ENCODE data around the gene CAPZA1.
A peak's percentile ranks its signal among the peaks of the same experiment; 100 is the strongest.
"Not testable (repeated sequence)": the region's sequence is repeated elsewhere in the genome, so short reads cannot be mapped to it uniquely, and the experiment has no call there.

Gene CAPZA1

DNA sequence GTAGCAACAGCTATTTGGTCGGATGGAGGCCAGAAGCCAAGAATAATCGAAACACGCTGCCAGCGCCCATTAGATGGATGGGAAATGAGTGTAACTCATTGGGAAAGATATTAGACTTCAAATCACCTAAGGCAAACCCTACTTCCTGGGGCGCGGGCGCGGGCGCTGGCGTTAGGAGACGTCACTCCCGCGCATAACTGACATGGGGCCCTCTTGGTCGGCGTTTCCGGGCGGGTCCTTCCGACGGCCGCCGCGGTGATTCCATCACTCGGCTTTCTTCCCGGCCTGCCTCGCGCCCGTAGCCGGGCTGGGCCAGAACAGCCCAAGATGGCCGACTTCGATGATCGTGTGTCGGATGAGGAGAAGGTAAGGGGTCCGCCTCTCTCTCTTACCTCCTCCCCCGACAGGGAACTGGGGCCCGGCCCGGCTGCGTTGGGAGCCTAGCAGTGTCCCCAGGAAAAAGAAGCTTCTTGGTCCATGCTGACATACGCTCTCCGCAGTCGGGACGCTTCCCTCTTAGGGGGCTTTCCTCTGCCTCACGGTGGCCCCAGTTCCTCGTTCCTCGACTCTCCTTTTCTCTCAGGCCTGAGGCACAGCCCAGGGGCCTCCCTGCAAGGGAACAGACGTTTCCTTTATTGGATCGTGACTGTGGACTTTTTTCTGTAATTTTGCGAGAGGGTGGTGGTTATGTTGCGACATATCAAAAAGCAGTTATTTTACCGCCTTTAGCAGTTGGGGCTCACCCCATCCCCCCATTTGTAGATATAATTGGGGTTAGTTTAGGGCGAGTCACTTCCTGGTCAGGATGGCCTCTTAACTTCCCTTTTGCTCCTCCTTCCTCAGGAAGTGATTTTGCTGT, at the start of gene CAPZA1:
Gene CAPZA1, plus strand, starts transcription at position 315 of the 859 bp plus-strand sequence. Its CDS starts 13 bp downstream, at position 328.
- peak; percentile 56 for DNase-seq

DNA sequence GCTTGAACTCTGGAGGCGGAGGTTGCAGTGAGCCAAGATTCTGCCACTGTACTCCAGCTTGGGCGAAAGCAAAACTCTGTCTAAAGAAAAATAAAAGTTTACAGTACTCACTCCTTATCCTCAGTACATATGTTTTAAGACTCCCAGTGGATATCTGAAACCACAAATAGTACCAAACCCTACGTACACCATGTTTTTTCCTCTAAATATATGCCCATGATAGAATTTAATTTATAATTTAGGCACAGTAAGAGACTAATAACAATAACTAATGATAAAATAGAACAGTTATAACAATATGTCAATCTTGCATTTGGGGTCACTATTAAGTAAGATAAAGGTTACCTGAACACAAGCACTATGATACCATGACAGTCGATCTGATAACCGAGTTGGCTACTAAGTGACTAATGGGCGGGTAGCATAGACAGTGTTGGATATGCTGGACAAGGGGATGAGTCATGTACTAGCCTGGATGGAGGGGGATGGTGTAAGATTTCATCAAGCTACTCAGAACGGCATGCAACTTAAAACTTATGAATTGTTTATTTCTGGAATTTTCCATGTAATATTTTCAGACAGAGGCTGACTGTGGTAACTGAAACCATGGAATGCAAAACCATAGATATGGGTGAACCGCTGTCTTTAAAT, 44.4 kb upstream of the CAPZA1 start:
- no peak for DNase-seq

DNA sequence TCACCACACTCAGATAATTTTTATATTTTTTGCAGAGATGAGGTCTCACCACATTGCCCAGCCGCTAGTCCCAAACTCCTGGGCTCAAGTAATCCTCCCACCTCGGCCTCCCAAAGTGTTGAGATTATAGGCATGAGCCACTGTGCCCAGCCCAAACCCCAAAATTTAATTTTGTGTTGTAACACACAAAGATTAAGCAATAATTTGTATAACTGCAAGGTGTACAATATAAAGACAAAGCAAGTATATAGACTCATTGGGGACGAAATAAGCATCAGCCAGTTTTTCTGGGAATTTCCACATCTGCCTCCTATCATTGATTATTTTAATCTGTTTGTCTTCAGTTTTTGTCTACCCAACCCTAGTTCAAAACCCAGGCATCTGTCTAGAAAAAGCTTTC, 43.4 kb upstream of the CAPZA1 start:
- no peak for DNase-seq

DNA sequence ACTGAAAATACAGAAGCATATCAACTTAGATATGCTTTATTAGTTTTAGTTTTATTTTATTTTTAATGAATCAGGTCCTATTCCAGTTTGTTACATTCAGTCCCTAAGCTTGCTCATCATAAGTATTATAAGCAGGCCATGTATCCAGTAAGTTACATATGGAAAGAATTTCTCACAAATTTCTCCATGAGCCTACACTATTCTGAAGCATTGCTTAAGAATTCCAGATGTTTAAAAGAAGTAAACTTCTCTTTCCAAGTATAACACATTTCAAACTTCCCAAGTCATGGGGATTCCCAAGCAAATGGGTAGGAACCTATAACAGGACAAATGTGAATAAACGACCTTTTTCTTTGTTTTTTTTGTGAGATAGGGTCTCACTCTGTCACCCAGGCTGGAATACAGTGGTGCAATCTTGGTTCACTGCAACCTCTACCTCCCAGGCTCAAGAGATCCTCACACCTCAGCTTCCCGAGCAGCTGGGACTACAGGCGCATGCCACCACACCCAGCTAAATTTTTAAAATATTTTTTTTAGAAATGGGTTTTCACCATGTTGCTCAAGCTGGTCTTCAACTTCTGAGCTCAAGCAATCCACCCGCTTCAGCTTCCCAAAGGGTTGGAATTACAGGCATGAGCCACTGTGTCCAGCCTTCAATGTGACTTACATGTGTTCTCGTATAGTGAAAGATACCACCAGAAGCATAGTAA, 39.7 kb upstream of the CAPZA1 start:
- DNase-seq: no peak

DNA sequence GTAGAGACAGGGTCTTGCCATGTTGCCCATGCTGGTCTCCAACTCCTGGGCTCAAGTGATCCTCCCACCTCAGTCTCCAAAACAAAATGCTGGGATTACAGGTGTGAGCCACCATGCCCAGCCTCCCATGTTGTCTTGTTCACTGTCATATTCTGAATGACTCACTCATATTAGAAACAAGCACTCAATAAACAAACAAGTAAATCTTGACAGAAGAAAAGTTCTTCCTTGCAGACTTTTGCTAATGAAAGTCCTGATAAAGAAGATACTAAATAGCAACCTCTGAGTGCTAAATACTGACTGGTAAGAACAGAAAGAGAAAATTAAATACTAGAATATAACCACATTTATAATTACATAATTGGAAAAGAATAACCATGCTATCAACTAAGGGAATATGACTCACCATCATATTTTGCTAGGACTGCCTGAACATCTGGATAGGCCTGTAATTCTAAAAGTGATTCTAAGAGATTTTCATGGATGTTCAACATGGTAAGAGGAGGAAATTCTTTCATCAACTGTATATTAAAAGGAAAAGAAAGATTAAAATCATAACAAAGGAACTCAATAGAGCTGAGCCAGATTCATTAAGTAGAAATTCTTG, 37.9 kb upstream of the CAPZA1 start:
- DNase-seq: no peak

DNA sequence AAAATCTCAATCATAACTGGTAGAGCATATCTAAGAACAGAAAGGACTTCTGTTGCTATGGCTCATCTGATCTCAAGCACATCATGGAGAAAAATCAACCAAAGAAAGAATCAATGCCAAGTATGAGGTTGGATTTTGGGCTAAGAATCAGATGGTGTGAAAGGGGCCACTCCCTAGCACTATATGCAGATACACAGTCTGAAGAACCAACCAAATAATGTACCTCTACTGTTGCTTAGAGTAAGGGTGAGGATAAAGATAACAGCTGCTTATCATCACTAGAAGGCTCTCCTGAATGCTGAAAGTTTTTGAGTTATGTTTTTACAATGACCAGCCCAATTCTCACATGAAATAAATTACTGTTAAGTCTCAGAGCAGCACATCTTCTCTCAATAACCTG, 36.3 kb upstream of the CAPZA1 start:
- no peak for DNase-seq

DNA sequence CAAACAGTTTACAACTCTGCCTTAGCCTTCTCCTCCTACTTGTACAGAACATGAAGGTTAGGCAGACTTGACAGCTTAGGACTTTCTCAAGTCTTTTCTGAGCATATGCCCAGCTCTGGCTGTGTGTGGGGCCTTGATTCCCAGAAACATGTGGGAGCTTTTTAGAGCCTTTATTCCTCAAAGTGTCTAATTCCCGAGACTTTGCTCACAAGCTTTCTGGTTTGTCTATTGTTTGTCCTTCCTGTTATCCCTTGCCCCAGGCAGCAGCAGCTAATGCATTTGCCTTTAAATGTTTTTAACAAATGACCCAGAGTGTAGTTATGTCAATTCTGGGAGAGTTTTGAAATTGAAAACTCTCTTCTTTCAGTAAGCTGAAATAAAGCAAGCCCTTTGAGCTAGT, 29.9 kb upstream of the CAPZA1 start:
- DNase-seq: no peak

DNA sequence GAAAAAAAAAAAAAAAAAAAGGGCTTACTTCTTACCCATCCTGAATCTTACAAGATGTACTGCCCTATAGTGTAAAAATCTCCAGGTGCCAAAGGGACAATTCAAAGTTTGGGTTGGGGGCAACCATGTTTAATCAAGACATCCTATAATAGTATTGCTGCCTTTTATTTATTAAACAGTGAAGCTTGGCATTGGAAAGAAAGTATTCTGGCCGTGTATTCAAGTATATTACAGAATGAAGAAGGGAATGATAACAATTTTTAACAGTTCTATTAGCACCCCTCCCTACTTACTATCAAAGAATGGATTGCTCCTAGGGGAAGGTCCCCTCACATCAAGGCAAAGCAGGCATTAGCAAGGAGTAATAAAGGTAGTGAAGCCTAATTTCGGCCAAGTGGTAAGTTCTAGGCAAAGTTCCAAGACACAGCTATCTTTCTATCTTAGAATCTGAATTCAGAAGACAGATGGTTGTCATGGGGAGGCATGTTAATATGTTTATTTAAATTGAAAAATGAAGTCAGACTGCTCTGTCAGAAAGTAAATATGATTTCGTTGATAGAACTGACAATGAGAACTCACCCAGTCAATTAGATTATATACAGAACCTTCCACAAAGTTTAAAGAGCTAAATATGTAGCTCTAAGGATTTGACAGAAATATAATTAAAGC, 25.3 kb upstream of the CAPZA1 start:
- DNase-seq: no peak

DNA sequence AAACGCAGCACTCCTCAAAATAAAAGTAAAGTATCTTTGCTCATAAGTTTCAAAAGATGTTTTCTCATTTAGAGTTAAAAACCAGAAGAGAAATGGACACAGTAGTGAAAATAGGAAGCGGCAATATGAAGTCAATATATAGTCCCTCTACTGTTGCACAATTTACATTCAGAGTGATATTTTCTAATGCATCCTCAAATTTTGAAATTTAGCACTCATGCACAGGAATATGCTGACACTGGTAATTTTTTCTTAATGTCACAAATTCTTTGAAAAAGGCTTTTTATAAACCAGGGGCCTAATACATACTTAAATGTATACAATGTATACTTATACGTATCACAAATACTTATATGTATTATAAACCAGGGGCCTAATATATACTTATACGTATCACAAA, 20.2 kb upstream of the CAPZA1 start:
- DNase-seq: no peak

DNA sequence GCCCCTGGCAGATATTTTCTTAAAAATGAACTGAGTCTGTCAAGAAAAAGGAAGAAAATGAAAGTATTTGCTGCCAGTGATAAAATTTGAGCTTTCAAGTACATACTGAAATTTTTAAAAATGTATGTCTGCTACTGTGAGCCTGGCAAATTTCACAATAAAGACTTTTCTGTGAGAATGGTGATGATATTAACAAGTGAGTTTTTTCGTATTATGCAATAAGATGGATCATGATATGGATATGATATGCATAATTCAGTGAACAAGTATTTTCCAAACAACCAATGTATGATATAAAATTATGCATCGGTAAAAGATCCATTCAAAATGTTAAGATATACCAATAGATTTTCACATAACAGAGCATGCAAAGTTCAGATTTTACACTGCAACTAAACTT, 16.6 kb upstream of the CAPZA1 start:
- DNase-seq: no peak

DNA sequence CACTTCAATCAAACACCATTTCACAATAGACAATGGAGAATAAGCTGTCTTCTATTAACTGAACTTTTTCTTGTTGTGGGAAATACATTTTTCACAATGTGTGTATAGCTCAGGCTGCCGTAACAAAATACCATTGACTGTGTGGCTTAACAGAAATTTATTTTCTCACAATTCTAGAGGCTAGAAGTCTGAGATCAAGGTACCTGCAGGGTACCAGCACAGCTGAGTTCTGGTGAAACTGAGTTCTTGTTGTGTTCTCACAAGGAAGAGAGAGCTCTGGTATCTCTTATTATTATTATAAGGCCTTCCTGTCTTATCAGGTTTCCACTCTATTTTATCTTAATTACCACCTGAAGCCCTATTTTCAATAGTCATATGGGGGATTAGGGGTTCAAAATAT, 16.1 kb upstream of the CAPZA1 start:
- no peak for DNase-seq

DNA sequence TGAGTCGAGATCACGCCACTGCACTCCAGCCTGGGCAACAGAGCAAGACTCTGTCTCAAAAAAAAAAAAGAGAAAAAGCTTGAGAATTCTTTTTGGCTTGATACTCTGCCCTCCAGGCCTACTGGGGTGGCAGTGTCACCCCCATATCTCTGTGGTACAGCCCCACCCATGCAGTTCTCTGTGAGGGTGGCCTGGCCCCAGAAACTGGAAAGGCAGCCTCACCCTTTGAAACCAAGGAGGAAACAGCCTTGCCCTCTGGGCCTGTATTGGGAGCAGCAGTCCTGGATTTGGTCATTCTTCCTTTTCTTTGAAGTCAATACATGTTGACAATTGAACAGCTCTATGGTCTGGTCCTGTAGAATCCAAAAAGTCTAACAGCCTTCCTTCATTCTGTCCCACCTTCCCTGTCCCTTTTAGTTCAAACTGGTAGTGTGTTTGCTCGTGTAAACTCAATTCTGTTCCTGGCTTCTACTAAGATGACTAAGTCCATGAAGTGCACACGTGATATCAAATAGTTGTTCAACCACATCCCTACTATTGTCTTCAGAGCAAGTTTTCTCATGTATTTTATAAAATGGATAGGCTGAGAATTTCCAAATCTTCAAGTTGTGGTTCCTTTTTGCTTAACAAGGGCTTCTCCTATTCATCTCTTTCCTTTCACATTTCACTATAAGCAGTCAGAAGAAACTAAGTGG, 13.9 kb upstream of the CAPZA1 start:
- DNase-seq: no peak

DNA sequence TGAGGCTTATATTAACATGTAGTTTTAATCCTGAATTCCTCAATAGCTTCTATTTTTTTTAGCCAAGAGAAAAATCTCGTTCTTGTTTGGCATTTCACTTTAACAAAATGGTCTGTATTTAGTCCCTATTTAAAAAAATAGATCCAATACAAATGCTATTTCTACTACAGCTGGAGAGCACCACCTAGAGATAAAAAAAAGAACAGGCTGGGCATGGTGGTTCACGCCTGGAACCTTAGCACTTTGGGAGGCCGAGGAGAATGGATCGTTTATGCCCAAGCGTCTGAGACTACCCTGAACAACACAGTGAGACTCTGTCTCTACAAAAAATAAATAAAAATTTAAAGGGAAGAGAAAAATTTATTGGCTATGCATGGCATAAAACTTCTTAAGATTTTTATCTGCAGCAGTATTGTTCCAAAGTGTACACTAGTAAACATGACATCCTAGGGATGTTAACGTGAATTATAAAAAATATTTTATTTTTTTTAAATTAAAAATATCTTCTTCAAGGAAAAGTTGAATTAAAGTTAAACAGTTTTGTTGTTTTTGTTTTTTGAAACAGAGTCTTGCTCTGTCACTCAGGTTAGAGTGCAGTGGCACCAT, 5.1 kb upstream of the CAPZA1 start:
- DNase-seq: no peak

DNA sequence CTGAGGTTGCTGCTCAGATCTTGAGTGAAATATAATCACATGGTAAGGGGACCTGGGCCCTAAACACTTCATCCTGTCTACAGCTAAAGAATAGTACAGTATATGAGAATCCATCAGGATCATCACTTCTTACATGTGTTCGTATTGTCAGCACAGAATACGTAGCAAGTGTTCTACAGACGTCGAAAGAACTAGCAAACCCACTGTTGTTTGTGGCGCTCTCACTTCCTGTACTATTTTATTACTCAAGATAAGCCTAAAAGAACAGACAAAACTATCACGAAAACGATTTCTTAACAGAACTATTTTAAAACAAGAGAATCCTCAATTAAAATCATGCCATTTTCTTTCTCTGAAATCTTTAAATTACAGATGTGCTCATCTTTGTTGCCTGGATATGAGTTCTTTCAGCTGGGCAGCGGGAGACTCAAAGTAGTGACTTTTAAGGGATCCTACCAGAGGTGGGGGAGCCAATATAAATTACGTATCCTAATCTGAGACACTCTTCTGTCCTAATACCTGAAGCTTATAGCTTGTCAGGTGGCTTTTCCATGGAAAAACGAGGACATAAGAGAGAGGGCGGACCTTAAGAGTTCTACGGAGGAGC, 1.4 kb upstream of the CAPZA1 start:
- DNase-seq: no peak

DNA sequence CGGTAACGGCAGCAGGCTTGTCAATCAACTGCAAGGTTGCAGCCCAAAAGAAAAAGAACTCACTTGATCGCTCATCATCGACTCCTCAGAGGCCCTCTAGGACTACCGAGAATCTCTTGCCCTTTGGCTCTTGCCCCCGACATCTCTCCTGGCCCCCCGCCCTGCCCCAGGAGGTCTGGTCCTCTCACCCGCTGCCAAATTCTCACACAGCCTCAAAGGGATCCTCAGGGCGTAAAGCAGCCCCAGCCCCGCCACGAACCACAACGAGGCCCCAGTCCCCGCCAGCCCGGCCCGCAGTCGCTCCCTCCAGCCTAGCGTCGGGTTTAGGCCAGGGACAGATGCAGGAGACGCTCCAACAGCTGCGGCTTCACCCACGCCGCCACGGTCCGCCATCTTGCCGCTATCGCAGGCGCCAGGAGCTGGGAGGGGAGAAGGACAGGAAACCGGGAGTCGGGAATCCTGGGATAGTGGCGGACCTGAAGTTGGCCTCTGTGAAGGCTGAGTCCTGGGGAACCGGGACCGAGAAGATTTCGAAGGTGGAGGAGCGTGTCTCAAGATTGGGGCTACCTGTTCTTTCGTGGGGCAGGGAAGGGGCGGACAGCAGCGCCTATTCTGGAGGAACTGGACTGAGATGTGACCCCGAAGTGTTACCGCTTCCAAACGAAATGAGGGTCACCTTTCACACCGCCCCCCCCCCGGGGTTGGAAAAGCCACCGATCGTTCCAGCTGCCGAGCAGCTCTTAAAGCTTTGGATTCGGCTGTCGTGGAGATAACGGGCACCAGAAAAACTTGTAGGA, 713 bp upstream of the CAPZA1 start, which contains the start of gene ST7L:
Gene ST7L, minus strand, starts transcription at position 421 of the 797 bp plus-strand sequence. Its CDS starts 28 bp downstream, at position 393.
- DNase-seq: peak; percentile 40

DNA sequence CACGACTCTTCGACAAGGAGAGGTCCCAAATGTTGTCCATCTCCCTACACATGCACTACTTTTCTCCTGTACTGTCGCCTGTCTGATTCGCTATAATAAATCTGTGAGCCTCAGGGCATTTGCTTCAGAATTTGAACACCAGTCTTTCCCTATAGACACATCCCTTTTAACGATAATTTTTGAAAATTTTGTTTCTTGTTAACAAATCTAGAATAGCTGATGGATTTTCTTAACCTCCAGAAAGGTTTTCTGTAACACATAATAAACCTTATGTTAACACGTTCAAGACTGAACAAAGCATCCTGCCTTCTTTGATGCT, 704 bp downstream of the CAPZA1 start:
- DNase-seq: no peak

DNA sequence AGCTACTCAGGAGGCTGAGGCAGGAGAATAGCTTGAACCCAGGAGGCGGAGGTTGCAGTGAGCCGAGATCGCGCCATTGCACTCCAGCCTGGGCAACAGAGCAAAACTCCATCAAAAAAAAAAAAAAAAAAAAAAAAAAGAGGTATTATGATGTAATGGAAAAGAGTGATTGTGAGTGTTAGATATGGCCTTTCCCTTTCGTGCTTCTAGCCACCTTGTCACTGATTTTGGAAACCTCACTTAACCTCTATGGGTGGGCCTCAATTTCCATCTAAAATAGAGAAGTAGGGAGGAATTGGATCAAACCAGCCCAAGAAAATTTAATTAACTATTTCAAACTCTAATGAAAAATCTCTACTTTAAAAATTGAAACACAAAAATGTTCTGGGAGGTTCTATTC, 4.9 kb downstream of the CAPZA1 start:
- not testable (repeated sequence) for DNase-seq

DNA sequence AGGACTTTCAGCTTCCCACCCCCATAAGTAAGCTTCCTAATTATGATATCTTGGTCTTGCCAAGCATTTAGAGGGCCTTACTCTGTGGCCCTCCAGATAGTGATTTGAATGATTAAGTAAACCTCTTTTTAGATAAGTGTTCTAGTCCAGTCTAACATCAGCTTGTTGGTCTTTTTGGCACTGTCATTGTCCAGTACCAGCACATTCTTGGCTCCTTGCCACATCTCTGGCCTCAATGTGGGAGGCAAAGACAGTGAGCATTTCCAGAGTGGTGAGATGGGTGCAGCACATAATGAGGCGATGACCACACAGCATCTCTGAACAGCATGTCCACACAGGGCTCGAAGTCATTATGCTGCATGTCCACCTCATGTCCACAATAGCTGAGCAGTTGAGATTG, 6.1 kb downstream of the CAPZA1 start:
- no peak for DNase-seq

DNA sequence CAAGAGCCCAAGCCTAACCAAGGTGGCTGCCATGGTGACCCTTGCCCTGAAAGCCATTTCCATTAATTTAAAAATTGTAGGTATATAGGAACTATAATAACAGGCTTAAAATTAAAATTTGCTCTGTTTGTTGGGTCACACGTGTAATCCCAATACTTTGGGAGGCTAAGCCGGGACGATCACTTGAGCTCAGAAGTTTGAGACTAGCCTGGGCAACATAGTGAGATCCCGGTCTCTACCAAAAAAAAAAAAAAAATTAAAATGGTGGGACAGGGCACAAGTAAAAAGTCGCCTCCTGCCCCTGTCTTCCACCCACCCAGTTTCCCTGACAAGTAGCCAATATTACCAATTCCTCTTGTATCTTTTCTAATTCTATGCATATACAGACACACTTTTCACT, 6.6 kb downstream of the CAPZA1 start:
- DNase-seq: no peak

DNA sequence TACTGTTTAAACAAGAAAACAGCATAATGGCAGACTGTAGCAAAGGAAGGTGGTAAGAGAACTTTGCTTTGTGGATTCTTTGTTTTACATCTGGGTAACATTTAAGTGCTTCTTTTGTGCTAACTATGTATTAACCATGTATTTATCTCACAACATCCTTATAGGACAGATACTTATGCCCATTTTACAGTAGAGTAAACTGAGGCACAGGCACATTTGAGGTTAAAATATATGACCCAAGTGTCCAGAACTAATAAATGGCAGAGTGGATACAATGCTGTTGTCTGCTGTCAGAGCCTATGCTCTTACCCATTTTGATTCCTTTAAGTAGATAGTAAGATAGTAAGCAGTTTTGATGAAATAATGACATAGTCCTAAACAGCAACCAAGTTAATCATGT, 7.3 kb downstream of the CAPZA1 start:
- DNase-seq: no peak

DNA sequence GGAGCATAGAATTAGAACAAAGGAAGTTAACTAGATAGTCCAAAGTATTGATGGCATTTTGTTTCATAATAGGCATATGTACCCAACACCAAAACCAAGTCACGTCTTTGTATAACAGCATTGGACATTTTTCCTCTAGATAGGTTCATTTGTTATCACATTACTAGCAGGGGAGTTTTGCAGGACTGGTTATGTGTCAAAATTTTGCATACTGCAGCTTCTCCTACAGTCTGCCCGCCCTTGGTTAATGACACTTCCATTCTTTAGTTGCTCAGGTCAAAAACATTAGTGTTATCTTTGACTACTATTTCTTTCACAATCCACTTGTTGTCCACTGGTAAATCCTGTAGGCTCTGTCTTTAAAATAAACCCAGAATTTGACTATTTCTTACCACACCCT, 8.9 kb downstream of the CAPZA1 start:
- no peak for DNase-seq
